Prostate gland (tissue), 2 donors: ENCODE data around the gene SLC13A5. TPM values are rescaled to one million over a fixed set of nuclear protein-coding genes. Genes with fewer than 3 reads are reported as not detected.

Experiments
- DNase-seq: peaks from one replicate; pipeline ENCODE4 v3.0.0-alpha.2; 2019; ENCODE audit warnings: low spot score
- H3K27ac ChIP-seq, 2 donors: fragments of 200-600 bp; sonication (generic); 2 replicates each; pipeline ENCODE4 v1.5.1; 2017 to 2019
- H3K27me3 ChIP-seq: fragments of 200-600 bp; sonication (generic); replicated peaks from 2 replicates; pipeline ENCODE4 v1.5.1; 2019; ENCODE audit not compliant: insufficient read depth
- H3K36me3 ChIP-seq, 2 donors: fragments of 200-600 bp; sonication (generic); 1 replicate in 1 of 2; 2 replicates in 1 of 2; pipeline versions ENCODE4 v1.5.1 to v1.8.1; 2017 to 2019
- H3K4me1 ChIP-seq: fragments of 200-600 bp; sonication (generic); replicated peaks from 2 replicates; pipeline ENCODE4 v1.5.1; 2019
- H3K4me3 ChIP-seq, 2 donors: fragments of 200-600 bp; sonication (generic); 2 replicates each; pipeline ENCODE4 v1.5.1; 2017 to 2019
- H3K9me3 ChIP-seq: fragments of 200-600 bp; sonication (generic); 2 replicates; pipeline ENCODE4 v1.5.1; 2017
- POLR2A ChIP-seq: fragments of 450-650 bp; IDR thresholded peaks from one replicate; pipeline ENCODE4 v1.6.1; 2016; ENCODE audit warnings: antibody characterized with exemption, mild to moderate bottlenecking
- POLR2AphosphoS5 ChIP-seq: sonication (generic); formaldehyde crosslinking; IDR thresholded peaks from one replicate; pipeline ENCODE4 v1.6.1; 2017; ENCODE audit warnings: antibody characterized with exemption
- WGBS: methylation state at CpG from one replicate; pipeline ENCODE4 v1.1.5; 2018; 5-methylcytosine and 5-hydroxymethylcytosine counted together
- intact Hi-C: fragments of 100-400 bp; cut with DNase I; formaldehyde crosslinking; loops from one replicate; pipeline ENCODE4 v1.14.2; 2022
- total RNA-seq, 2 donors: library from RNA; depleted of rRNA; stranded (reverse); fragments of >200 nt; gene quantifications; one replicate each; pipeline ENCODE4 v1.1.0, GENCODE V29; 2016
- TF ChIP-seq, protein P1 (sequence below), 4 experiments: fragments of 200-600 bp in 2 of 4; fragments of 450-650 bp in 2 of 4; sonication (generic) in 2 of 4; IDR thresholded peaks; 1 replicate in 3 of 4; 2 replicates in 1 of 4; pipeline ENCODE4 v1.5.1; 2016 to 2019; ENCODE audit warnings: antibody characterized with exemption in 4 of 4, mild to moderate bottlenecking in 2 of 4, moderate library complexity in 2 of 4

Gene SLC13A5
- total RNA-seq, 2 donors from 2014 or later: 1.1 to 1.6 TPM

DNA sequence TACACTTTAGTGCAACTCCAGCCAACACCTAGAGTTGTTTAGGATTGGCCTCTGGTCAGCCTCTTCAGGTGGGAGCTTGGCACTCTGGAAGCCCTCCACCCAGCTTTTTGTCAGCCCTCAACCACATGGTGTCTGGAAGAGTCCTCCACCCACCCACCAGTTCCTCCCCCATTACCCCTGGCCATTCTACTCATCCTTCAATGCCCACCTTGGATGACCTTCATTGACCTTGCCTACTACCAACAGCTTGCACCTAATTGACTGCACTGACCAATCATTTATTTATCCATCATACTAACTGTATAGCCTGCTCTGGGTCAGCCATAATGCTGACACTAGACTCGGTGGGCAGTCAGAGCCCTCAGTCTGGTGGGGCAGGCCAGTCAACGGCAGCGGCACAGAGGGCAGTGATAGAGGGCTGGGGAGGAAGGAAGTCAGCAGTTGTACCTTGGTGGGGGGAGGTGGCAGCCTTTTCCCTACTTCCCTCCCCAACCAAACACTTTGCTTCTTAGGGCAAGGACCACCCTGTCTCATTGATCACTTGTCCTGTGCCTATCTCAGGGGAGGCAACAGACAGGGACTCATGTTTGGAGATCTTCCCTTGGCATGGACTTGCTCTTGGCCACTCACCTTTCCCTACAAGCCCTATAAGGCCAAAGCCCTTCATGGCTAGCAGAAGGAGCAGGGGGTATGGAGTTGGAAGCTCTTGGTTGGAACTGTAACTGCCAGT lies 29.3 kb downstream of the SLC13A5 start:
- no peaks in the 10 kb centered on the region for H3K27me3 ChIP-seq
- DNase-seq: no peak
- intact Hi-C loops: no loop called here

DNA sequence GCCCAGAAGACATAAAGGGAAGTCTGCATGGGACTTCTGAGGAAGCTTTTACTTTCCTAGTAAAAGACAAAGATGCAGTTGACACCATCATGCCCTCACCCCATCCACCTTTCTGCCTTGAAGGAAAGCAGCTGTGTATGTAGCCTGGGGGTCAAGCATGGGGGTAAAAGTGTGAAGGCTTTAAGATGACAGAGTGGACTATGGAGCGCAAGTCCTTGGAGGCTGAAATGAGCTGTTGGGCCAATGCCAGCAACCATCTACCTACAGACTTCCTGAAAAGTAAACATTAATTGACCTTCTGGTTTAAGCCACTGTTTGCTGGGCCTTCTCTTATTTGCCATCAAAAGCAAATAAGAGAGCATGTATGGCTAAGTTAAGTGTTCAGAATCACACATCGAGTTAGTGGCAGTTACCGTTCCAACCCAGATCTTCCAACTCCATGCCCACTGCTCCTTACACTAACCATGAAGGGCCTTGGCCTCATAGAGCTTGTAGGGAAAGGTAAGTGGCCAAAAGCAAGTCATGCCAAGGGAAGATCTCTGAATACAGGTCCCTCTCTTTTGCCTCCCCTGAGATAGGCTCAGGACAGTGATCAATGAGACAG lies 30.0 kb downstream of the SLC13A5 start:
- Histone ChIP-seq H3K9me3 (no peaks in the 10 kb centered on the region), H3K36me3 (no peaks in the 10 kb centered on the region), H3K27me3 (no peaks in the 10 kb centered on the region), H3K27ac (no peak overlapping the region), H3K4me3 (no peak overlapping the region), H3K4me1 (no peaks in the 10 kb centered on the region)
- intact Hi-C loops: no loop called here
- TF ChIP-seq POLR2AphosphoS5 (no peak), POLR2A (no peak)
- TF ChIP-seq, protein P1, sequence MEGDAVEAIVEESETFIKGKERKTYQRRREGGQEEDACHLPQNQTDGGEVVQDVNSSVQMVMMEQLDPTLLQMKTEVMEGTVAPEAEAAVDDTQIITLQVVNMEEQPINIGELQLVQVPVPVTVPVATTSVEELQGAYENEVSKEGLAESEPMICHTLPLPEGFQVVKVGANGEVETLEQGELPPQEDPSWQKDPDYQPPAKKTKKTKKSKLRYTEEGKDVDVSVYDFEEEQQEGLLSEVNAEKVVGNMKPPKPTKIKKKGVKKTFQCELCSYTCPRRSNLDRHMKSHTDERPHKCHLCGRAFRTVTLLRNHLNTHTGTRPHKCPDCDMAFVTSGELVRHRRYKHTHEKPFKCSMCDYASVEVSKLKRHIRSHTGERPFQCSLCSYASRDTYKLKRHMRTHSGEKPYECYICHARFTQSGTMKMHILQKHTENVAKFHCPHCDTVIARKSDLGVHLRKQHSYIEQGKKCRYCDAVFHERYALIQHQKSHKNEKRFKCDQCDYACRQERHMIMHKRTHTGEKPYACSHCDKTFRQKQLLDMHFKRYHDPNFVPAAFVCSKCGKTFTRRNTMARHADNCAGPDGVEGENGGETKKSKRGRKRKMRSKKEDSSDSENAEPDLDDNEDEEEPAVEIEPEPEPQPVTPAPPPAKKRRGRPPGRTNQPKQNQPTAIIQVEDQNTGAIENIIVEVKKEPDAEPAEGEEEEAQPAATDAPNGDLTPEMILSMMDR (IDR thresholded peaks at IDR 0.05): no peak
- 69% methylated on average over 3 of the region's 3 CpGs for WGBS
- DNase-seq: no peak

More for the DNA sequence above, 29.3 kb downstream of the SLC13A5 start:
- Histone ChIP-seq H3K27ac (no peak overlapping the region), H3K9me3 (no peaks in the 10 kb centered on the region), H3K4me1 (no peaks in the 10 kb centered on the region), H3K36me3 (no peaks in the 10 kb centered on the region), H3K4me3 (no peak overlapping the region)
- TF ChIP-seq POLR2AphosphoS5: no peak
- TF ChIP-seq, protein P1 (IDR thresholded peaks at IDR 0.05): no peak
- no peak for TF ChIP-seq POLR2A
- 93% methylated on average over 3 of the region's 3 CpGs for WGBS

DNA sequence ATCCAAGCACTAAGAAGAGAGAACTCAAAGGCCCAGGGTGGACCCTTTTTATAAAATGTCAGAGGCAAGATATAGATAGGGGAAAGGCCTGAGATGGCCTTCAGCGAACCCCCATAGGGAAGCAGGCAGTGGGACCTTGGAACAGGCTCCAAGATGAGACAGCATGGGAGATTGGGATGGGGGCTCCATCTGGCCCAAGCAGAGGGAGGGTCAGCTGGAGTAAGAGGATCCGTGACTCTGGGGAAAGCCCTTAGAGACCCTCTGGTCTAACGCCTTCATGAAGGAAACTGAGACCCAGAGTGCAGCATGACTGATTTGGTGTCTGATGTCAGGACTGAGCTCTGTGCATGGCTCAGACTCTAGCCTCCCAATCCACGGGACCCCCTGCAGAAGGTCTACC lies 30.8 kb downstream of the SLC13A5 start:
- DNase-seq: no peak
- H3K36me3 ChIP-seq: no peaks in the 10 kb centered on the region
- H3K4me1 ChIP-seq: no peaks in the 10 kb centered on the region
- H3K9me3 ChIP-seq: no peaks in the 10 kb centered on the region
- no peaks in the 10 kb centered on the region for H3K27me3 ChIP-seq
- TF ChIP-seq POLR2AphosphoS5 (no peak), POLR2A (no peak)
- TF ChIP-seq, protein P1 (IDR thresholded peaks at IDR 0.05): no peak
- WGBS: 86% methylated on average over 4 of the region's 4 CpGs
- no peak overlapping the region for H3K4me3 ChIP-seq
- intact Hi-C loops: no loop called here
- H3K27ac ChIP-seq: no peak overlapping the region

DNA sequence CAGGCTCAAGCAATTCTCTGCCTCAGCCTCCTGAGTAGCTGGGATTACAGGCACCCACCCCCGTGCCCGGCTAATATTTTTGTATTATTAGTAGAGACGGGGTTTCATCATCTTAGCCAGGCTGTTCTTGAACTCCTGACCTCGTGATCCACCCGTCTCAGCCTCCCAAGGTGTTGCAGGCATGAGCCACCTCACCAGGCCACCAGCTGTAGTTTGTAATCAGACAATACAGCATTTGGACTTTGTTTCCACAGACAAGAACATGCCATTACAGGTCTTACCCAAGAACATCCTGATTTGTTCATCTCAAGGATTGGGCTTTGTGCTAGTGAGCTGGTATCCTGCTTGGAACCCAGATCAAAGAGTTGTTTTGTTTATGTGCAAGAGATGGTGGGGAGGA lies 31.5 kb downstream of the SLC13A5 start:
- Histone ChIP-seq H3K9me3 (no peaks in the 10 kb centered on the region), H3K36me3 (no peaks in the 10 kb centered on the region), H3K27ac (no peak overlapping the region), H3K4me1 (no peaks in the 10 kb centered on the region), H3K4me3 (no peak overlapping the region), H3K27me3 (no peaks in the 10 kb centered on the region)
- no peak for DNase-seq
- 66% methylated on average over 5 of the region's 5 CpGs for WGBS
- intact Hi-C loops: no loop called here
- no peak for TF ChIP-seq POLR2A

DNA sequence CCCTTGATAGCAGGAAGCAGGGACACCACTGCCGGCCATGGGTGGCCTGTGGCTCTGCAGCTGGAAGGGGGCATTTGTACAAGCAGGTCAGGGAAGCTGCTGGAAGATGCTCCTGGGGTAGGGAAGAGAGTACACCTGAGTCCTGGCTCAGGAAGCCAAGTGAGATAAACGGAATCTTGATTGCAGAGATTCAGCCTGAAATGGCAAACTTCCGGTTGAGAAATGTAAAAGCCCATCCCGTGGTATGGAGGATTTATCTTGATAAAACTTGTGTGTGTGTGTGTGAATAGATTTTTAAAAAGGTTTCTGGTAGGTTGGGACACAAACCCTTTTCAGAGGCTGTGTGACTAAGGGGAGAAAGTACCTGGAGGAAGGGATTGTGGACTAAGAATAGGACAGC lies 32.0 kb downstream of the SLC13A5 start:
- no peaks in the 10 kb centered on the region for H3K4me1 ChIP-seq
- intact Hi-C loops: no loop called here
- no peak for DNase-seq
- no peak overlapping the region for H3K27ac ChIP-seq
- WGBS: 52% methylated on average over 4 of the region's 4 CpGs
- no peaks in the 10 kb centered on the region for H3K9me3 ChIP-seq
- no peak overlapping the region for H3K4me3 ChIP-seq
- H3K36me3 ChIP-seq: no peaks in the 10 kb centered on the region
- no peaks in the 10 kb centered on the region for H3K27me3 ChIP-seq
- TF ChIP-seq, protein P1 (IDR thresholded peaks at IDR 0.05): no peak
- TF ChIP-seq POLR2A (no peak), POLR2AphosphoS5 (no peak)
